Stimulated activated naive CD8-positive, alpha-beta T cell treated with anti-CD3 and anti-CD28 coated beads, Interleukin-15, Interleukin-2, amounts not matched to agents 100 ng/mL and 50 ng/mL, for 24 hours (primary cell): ENCODE results near the gene KICS2.

ENCODE experiments used
- H3K27ac Mint-ChIP-seq: one replicate; pipeline ENCODE4 v1.8.0; 2021; ENCODE audit warnings: mild to moderate bottlenecking, mixed read lengths
- H3K27me3 Mint-ChIP-seq: one replicate; pipeline ENCODE4 v1.8.0; 2021; ENCODE audit warnings: mixed read lengths
- H3K36me3 Mint-ChIP-seq: one replicate; pipeline ENCODE4 v1.8.0; 2021; ENCODE audit warnings: low read depth, mixed read lengths
- H3K4me1 Mint-ChIP-seq: one replicate; pipeline ENCODE4 v1.8.0; 2021; ENCODE audit warnings: low read depth, mixed read lengths
- H3K4me3 Mint-ChIP-seq: one replicate; pipeline ENCODE4 v1.8.0; 2021; ENCODE audit warnings: mild to moderate bottlenecking, mixed read lengths
- H3K9me3 Mint-ChIP-seq: one replicate; pipeline ENCODE4 v1.8.0; 2021; ENCODE audit warnings: mixed read lengths

Gene KICS2

GRCh38 chr12:64193931-64194330 is 28.2 kb downstream of the KICS2 start:
- Mint-ChIP-seq H3K4me1 (peaks cover 14% of the 10 kb centered on the region), H3K9me3 (no peaks in the 10 kb centered on the region), H3K4me3 (no peak overlapping the region), H3K27ac (no peak overlapping the region), H3K27me3 (no peaks in the 10 kb centered on the region), H3K36me3 (peaks cover 38% of the 10 kb centered on the region)

GRCh38 chr12:64192644-64193444 is 29.3 kb downstream of the KICS2 start:
- H3K27me3 Mint-ChIP-seq, result no peaks in the 10 kb centered on the region
- no peak overlapping the region for H3K27ac Mint-ChIP-seq
- no peaks in the 10 kb centered on the region for H3K9me3 Mint-ChIP-seq
- peaks cover 38% of the 10 kb centered on the region for H3K36me3 Mint-ChIP-seq
- H3K4me1 Mint-ChIP-seq, result peaks cover 14% of the 10 kb centered on the region
- H3K4me3 Mint-ChIP-seq, result no peak overlapping the region

GRCh38 chr12:64190140-64190539 is 32.0 kb downstream of the KICS2 start:
- peaks cover 37% of the 10 kb centered on the region for H3K36me3 Mint-ChIP-seq
- H3K27ac Mint-ChIP-seq, result no peak overlapping the region
- H3K9me3 Mint-ChIP-seq, result no peaks in the 10 kb centered on the region
- no peak overlapping the region for H3K4me3 Mint-ChIP-seq
- no peaks in the 10 kb centered on the region for H3K27me3 Mint-ChIP-seq
- H3K4me1 Mint-ChIP-seq, result peaks cover 17% of the 10 kb centered on the region

GRCh38 chr12:64189530-64189929 is 32.6 kb downstream of the KICS2 start:
- H3K9me3 Mint-ChIP-seq, result no peaks in the 10 kb centered on the region
- H3K27me3 Mint-ChIP-seq, result no peaks in the 10 kb centered on the region
- peaks cover 33% of the 10 kb centered on the region for H3K36me3 Mint-ChIP-seq
- H3K27ac Mint-ChIP-seq, result no peak overlapping the region
- H3K4me1 Mint-ChIP-seq, result peaks cover 17% of the 10 kb centered on the region
- no peak overlapping the region for H3K4me3 Mint-ChIP-seq

- Mint-ChIP-seq H3K4me3 (no peak overlapping the region), H3K27me3 (no peaks in the 10 kb centered on the region), H3K27ac (no peak overlapping the region), H3K4me1 (peaks cover 7% of the 10 kb centered on the region), H3K36me3 (peaks cover 19% of the 10 kb centered on the region), H3K9me3 (no peaks in the 10 kb centered on the region)
Observed at GRCh38 chr12:64187794-64188193, 34.3 kb downstream of the KICS2 start.

- H3K27ac Mint-ChIP-seq, result no peak overlapping the region
- no peaks in the 10 kb centered on the region for H3K27me3 Mint-ChIP-seq
- H3K9me3 Mint-ChIP-seq, result no peaks in the 10 kb centered on the region
- peaks cover 17% of the 10 kb centered on the region for H3K36me3 Mint-ChIP-seq
- peaks cover 4% of the 10 kb centered on the region for H3K4me1 Mint-ChIP-seq
- no peak overlapping the region for H3K4me3 Mint-ChIP-seq
Observed at GRCh38 chr12:64187370-64187769, 34.7 kb downstream of the KICS2 start.

- Mint-ChIP-seq H3K9me3 (no peaks in the 10 kb centered on the region), H3K4me3 (no peak overlapping the region), H3K27me3 (no peaks in the 10 kb centered on the region), H3K27ac (no peak overlapping the region), H3K36me3 (peaks cover 13% of the 10 kb centered on the region), H3K4me1 (peaks cover 4% of the 10 kb centered on the region)
Observed at GRCh38 chr12:64186789-64187188, 35.3 kb downstream of the KICS2 start.

GRCh38 chr12:64184216-64184615 is 37.9 kb downstream of the KICS2 start:
- Mint-ChIP-seq H3K36me3 (peaks cover 4% of the 10 kb centered on the region), H3K27ac (no peak overlapping the region)

GRCh38 chr12:64181430-64182291 is 40.4 kb downstream of the KICS2 start:
- H3K4me1 Mint-ChIP-seq, result no peaks in the 10 kb centered on the region
- no peaks in the 10 kb centered on the region for H3K27me3 Mint-ChIP-seq
- no peak overlapping the region for H3K4me3 Mint-ChIP-seq
- peaks cover 4% of the 10 kb centered on the region for H3K36me3 Mint-ChIP-seq
- H3K27ac Mint-ChIP-seq, result no peak overlapping the region
- no peaks in the 10 kb centered on the region for H3K9me3 Mint-ChIP-seq

More at GRCh38 chr12:64184216-64184615, 37.9 kb downstream of the KICS2 start:
- Mint-ChIP-seq H3K4me3 (no peak overlapping the region), H3K4me1 (peaks cover 4% of the 10 kb centered on the region), H3K27me3 (no peaks in the 10 kb centered on the region), H3K9me3 (no peaks in the 10 kb centered on the region)

- Mint-ChIP-seq H3K27ac (no peak overlapping the region), H3K36me3 (peaks cover 4% of the 10 kb centered on the region), H3K27me3 (no peaks in the 10 kb centered on the region)
Observed at GRCh38 chr12:64180951-64181350, 41.1 kb downstream of the KICS2 start.

GRCh38 chr12:64178122-64178521 is 44.0 kb downstream of the KICS2 start:
- H3K4me3 Mint-ChIP-seq, result no peak overlapping the region
- H3K4me1 Mint-ChIP-seq, result no peaks in the 10 kb centered on the region
- H3K27ac Mint-ChIP-seq, result no peak overlapping the region
- H3K27me3 Mint-ChIP-seq, result no peaks in the 10 kb centered on the region
- peaks cover 4% of the 10 kb centered on the region for H3K36me3 Mint-ChIP-seq
- H3K9me3 Mint-ChIP-seq, result no peaks in the 10 kb centered on the region

More at GRCh38 chr12:64180951-64181350, 41.1 kb downstream of the KICS2 start:
- H3K9me3 Mint-ChIP-seq, result no peaks in the 10 kb centered on the region
- H3K4me3 Mint-ChIP-seq, result no peak overlapping the region
- no peaks in the 10 kb centered on the region for H3K4me1 Mint-ChIP-seq

GRCh38 chr12:64177001-64177400 is 45.1 kb downstream of the KICS2 start:
- Mint-ChIP-seq H3K36me3 (no peaks in the 10 kb centered on the region), H3K9me3 (no peaks in the 10 kb centered on the region), H3K4me3 (no peak overlapping the region), H3K27me3 (no peaks in the 10 kb centered on the region), H3K4me1 (no peaks in the 10 kb centered on the region), H3K27ac (no peak overlapping the region)

GRCh38 chr12:64175254-64175945 is 46.7 kb downstream of the KICS2 start:
- H3K4me1 Mint-ChIP-seq, result no peaks in the 10 kb centered on the region
- no peaks in the 10 kb centered on the region for H3K36me3 Mint-ChIP-seq
- no peak overlapping the region for H3K4me3 Mint-ChIP-seq
- H3K9me3 Mint-ChIP-seq, result no peaks in the 10 kb centered on the region
- H3K27ac Mint-ChIP-seq, result no peak overlapping the region
- H3K27me3 Mint-ChIP-seq, result no peaks in the 10 kb centered on the region

- Mint-ChIP-seq H3K9me3 (no peaks in the 10 kb centered on the region), H3K27ac (no peak overlapping the region), H3K4me3 (no peak overlapping the region), H3K36me3 (no peaks in the 10 kb centered on the region), H3K27me3 (no peaks in the 10 kb centered on the region), H3K4me1 (no peaks in the 10 kb centered on the region)
Observed at GRCh38 chr12:64173456-64173855, 48.6 kb downstream of the KICS2 start.
